Progenitor cell of endocrine pancreas (in vitro differentiated cells): Measurements from ENCODE around the gene LYPD6. TPM values are rescaled to one million over a fixed set of nuclear protein-coding genes. Genes with fewer than 3 reads are reported as not detected.

Experiments
- DNase-seq: peaks from one replicate; pipeline ENCODE4 v3.0.0; 2021; ENCODE audit warnings: low spot score; ENCODE audit not compliant: unreplicated experiment
- H3K27ac Mint-ChIP-seq: 2 replicates; pipeline ENCODE4 v1.8.0; 2021; ENCODE audit warnings: mild to moderate bottlenecking, moderate library complexity, mixed read lengths
- H3K27me3 Mint-ChIP-seq: 2 replicates; pipeline ENCODE4 v1.8.0; 2021; ENCODE audit warnings: mixed read lengths
- H3K36me3 Mint-ChIP-seq: 2 replicates; pipeline ENCODE4 v1.8.0; 2022; ENCODE audit warnings: mixed read lengths; ENCODE audit not compliant: insufficient read depth
- H3K4me1 Mint-ChIP-seq: 2 replicates; pipeline ENCODE4 v1.8.0; 2021; ENCODE audit warnings: low read depth, mixed read lengths
- H3K4me3 Mint-ChIP-seq: 2 replicates; pipeline ENCODE4 v1.8.0; 2021; ENCODE audit warnings: low read depth, mild to moderate bottlenecking, moderate library complexity, mixed read lengths
- H3K9me3 Mint-ChIP-seq: 2 replicates; pipeline ENCODE4 v1.8.0; 2021; ENCODE audit warnings: low read depth, mixed read lengths
- CTCF ChIP-seq: fragments of 200-600 bp; sonication (generic); IDR thresholded peaks from one replicate; pipeline ENCODE4 v1.5.0; 2021; ENCODE audit warnings: antibody characterized with exemption, mild to moderate bottlenecking; ENCODE audit not compliant: unreplicated experiment
- total RNA-seq: library from RNA; stranded (reverse); gene quantifications from 2 replicates; pipeline ENCODE4 v1.2.1, GENCODE V29; 2021

The LYPD6 gene
- total RNA-seq, 1 donor from 2014 or later, result 30.1 TPM

- no peak overlapping the region for H3K4me3 Mint-ChIP-seq
- H3K9me3 Mint-ChIP-seq, result no peaks in the 10 kb centered on the region
- no peak for DNase-seq
- no peak for TF ChIP-seq CTCF
- H3K27ac Mint-ChIP-seq, result no peak overlapping the region
- H3K4me1 Mint-ChIP-seq, result peaks cover 24% of the 10 kb centered on the region
- peaks cover 9% of the 10 kb centered on the region for H3K36me3 Mint-ChIP-seq
- no peaks in the 10 kb centered on the region for H3K27me3 Mint-ChIP-seq
Measured at GRCh38 chr2:149394864-149395263, 64.5 kb downstream of the LYPD6 start.

GRCh38 chr2:149399934-149400615 lies 69.7 kb downstream of the LYPD6 start:
- H3K27me3 Mint-ChIP-seq, result no peaks in the 10 kb centered on the region
- TF ChIP-seq CTCF, result no peak
- H3K9me3 Mint-ChIP-seq, result peaks cover 7% of the 10 kb centered on the region
- peak overlapping the region; percentile 86 for H3K27ac Mint-ChIP-seq
- no peak for DNase-seq
- peak overlapping the region; percentile 47 for H3K4me3 Mint-ChIP-seq
- H3K4me1 Mint-ChIP-seq, result peaks cover 36% of the 10 kb centered on the region
- H3K36me3 Mint-ChIP-seq, result peaks cover 20% of the 10 kb centered on the region

- H3K4me3 Mint-ChIP-seq, result no peak overlapping the region
- H3K36me3 Mint-ChIP-seq, result peaks cover 23% of the 10 kb centered on the region
- DNase-seq, result no peak
- H3K27me3 Mint-ChIP-seq, result no peaks in the 10 kb centered on the region
- H3K9me3 Mint-ChIP-seq, result peaks cover 7% of the 10 kb centered on the region
- peak overlapping the region; percentile 29 for H3K27ac Mint-ChIP-seq
- H3K4me1 Mint-ChIP-seq, result peaks cover 36% of the 10 kb centered on the region
- no peak for TF ChIP-seq CTCF
Measured at GRCh38 chr2:149400997-149401396, 70.6 kb downstream of the LYPD6 start.

- H3K27ac Mint-ChIP-seq, result no peak overlapping the region
- no peaks in the 10 kb centered on the region for H3K27me3 Mint-ChIP-seq
- peaks cover 14% of the 10 kb centered on the region for H3K9me3 Mint-ChIP-seq
- no peak for TF ChIP-seq CTCF
- no peak for DNase-seq
- peaks cover 30% of the 10 kb centered on the region for H3K36me3 Mint-ChIP-seq
- H3K4me1 Mint-ChIP-seq, result peaks cover 12% of the 10 kb centered on the region
- H3K4me3 Mint-ChIP-seq, result no peak overlapping the region
Measured at GRCh38 chr2:149409506-149409905, 79.1 kb downstream of the LYPD6 start.

- TF ChIP-seq CTCF, result no peak
- no peak overlapping the region for H3K4me3 Mint-ChIP-seq
- peak overlapping the region; percentile 62 for H3K27ac Mint-ChIP-seq
- no peaks in the 10 kb centered on the region for H3K27me3 Mint-ChIP-seq
- peaks cover 26% of the 10 kb centered on the region for H3K36me3 Mint-ChIP-seq
- DNase-seq, result no peak
- peaks cover 14% of the 10 kb centered on the region for H3K9me3 Mint-ChIP-seq
- H3K4me1 Mint-ChIP-seq, result peaks cover 12% of the 10 kb centered on the region
Measured at GRCh38 chr2:149410701-149411484, 80.5 kb downstream of the LYPD6 start.
